HG03095 (cell line): ENCODE measurements around the gene HYAL2.
"Not testable (repeated sequence)": the region's sequence is repeated elsewhere in the genome, so short reads cannot be mapped to it uniquely, and the experiment has no call there.

ENCODE experiments used
- ATAC-seq: cut with Tn5 transposase; IDR thresholded peaks from one replicate; pipeline ENCODE4 v1.9.1; 2021; ENCODE audit warnings: moderate library complexity; ENCODE audit not compliant: unreplicated experiment

The HYAL2 gene

DNA sequence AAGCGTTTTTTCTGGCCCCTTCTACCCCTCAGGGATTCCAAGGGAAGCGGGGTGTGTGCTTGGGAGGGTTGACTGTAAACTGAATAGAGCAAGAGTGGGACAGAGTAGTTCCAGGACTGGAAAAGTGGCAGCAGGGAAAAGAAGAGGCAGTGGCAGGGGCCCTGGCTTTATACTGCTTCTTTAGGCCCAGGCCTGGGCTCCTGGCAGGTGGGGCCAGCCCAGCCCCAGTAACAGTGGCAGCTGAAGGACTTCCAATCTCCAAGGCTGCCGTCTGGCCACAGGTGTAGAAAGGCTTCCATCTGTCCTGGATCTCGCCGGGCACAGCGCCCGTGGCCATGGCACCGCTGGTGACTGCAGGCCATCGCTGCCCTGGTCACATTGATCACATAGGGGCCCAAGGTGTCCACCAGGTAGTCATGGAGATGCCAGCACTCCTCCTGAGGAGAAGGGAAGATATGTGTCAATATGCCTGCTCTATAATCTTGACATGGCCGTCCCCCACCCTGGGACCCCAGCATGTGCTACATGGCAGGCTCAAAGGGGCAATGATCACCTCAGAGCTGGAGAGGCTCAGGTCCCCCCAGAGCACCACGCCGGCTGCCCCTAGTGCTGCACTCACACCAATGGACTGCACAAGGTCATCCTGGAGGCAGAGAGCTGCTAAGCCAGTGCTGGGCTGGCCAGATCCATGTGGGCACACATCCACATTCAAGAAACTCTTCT, 29.3 kb downstream of the HYAL2 start:
- no peak for ATAC-seq

DNA sequence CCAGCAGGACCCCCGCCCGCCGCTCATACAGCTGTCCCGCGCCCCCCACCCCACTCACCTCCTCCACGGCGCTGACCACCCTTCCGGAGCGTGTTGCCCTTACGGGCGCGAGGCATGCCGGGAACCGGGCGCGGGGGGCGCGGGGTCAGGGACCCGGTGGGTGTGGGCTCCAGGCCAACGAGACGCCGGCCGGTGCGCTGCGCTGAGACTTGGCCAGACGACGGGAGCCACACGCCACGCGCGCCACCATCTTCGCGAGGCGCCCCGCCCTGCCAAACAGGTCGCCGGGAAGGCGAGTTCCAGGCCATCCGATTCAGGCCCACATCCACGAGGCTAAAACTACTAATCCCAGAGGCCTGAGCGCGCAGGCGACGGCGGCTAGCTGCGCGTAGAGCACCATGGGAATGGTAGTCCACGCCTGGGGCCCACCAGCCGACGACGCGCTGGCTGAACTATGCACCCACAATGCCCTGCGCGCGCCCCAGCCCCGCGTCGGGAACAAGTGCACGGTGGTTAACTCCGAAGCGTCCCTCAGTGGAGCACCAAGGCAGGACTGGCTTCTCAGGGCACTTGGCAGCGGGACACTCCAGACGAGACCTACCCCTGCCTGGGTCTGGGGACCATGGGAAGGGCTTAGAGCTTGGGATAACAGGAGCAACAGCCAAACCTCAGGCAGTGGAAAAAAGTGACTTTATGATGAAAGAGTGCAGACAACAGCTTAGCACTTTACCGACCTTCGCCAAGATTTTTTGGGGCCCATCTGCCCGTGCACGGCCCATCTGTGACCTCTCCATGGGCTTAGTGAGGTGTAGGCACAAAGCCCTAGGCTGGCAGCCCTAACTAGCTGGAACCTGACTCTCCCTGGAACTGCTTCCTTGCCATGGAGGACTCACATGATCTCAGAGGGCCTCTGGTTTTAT, 30.1 kb downstream of the HYAL2 start, which contains the start of gene IFRD2:
TSS of gene IFRD2 (minus strand) at position 271 of the 920 bp plus-strand sequence. CDS start at position 116, 155 bp downstream.
- peak; percentile 85 for ATAC-seq

DNA sequence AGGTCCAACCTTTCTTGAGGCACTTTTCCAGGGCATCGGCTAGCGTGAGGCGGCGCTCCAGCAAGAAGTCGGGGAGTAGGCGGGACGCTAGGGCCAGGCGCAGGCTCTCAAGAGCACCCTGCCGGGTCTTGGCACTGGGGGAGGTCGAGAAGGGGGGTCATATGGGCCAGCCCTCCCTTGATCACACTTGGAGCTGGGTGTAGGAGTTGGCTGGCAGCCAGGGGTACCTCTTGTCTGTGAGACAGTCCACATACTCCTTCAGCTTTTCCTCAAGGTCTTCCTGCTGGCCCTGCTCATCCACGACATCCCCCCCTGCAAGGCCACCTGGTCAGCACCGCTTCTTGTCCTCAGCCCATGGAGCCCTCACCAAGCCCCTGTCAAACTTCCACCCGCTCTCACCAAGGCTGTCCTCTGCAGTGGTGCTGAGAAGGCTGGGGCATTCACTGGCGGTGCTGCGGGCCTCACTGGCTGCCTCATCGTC, 32.3 kb downstream of the HYAL2 start:
- ATAC-seq: no peak

DNA sequence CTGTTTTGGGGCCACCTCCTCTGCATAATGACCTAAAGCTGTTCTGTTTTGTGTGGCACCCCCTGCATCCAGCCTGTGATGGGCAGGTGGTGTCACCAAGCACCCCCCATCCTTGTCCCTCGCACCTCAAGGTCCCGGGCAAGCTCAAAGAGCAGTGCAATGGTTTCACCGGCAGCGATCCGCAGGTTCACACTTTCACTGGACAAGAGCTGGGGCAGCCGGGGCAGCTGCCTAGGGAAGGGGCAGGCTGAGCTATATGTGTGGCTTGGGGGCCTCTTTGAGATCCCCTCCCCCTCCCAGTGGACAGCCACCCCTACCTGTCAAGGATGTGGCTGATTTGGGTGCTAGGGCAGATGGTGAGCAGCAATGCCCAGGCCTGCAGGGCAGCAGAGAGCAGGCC, 33.4 kb downstream of the HYAL2 start:
- ATAC-seq: no peak

DNA sequence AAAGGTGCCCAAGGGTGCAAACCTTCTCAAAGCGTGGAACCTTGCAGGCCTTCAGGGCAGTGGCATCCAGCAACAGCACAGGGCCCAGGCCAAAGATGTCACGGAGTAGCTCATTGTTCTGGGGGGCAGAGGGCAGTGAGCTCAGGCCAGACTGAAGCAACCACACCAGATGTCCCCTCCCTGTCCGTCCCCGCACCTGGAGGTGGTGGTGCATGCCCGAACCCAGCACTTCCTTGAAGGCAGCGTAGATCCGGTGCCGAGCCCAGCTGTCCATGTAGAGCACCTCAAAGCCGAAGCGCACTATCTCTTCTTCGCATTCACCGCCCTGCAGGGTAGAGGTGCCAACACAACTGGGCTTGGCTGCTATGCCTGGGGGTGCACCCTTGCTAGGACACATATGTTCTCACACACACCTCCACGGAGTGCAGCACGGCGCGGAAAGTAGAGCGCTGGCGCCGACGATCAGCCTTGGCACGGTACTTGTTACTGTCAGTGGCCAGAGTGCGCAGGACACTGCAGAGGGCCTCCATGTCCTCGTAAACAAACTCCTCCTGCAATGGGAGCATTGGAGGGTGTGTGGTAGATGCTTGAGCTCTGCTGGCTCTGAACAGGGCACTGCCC, 34.0 kb downstream of the HYAL2 start:
- ATAC-seq: no peak

DNA sequence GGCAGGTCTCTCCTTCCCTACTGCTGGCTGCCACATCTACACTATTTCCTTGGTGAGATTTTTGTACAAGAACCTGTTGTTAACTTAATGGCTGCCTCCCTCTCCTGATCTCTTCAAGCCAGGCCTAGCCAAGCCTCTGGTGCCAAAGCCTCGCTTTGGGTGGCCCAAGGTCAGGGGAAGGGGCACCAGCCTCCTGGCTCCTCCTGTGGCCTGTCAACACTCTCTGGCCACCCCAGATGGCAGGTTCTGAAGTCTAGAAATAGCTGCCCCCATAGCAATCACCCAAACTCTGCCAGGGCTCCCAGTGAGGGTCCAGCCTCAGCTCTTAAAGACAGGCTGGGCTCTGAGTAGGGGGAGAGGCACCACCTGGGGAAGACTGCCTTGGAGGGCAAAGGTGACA, 35.3 kb downstream of the HYAL2 start:
- no peak for ATAC-seq

DNA sequence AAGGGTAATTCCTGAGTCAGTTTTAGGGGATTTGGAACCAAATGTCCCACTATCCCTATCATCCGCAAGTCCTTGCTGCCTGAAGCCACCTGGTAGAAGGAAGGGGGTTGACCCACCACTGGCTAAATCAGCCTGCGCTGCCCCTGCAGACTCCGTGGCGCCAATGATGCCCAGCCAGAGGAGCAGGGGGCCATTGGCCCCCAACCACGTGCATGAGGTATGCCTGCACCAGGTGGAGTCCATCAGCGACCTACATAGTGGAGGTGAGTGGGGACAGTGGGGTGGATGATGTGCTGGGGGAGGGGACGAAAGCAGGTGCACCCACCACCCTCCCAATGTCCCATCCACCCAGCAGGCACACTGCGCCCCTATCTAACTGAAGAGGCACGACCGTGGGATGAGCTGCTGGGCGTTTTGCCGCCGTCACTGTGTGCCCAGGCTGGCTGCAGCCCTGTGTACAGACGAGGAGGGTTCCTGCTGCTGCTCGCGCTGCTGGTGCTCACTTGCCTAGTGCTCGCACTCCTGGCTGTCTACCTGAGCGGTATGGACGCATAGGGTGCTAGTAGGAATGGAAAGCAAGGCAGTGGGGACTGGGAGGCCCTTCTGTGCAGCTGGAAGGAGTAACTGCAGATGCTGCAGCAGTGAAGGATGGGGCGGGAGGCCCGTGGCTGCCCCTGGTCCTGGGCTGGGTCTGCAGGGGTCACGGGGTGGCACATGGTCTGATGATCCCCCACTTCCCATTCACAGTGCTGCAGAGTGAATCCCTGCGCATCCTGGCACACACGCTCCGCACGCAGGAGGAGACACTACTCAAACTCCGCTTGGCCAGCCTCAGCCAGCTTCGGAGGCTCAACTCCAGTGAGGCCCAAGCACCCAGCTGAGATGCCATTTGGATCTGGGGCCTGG, 36.0 kb downstream of the HYAL2 start:
- no peak for ATAC-seq

DNA sequence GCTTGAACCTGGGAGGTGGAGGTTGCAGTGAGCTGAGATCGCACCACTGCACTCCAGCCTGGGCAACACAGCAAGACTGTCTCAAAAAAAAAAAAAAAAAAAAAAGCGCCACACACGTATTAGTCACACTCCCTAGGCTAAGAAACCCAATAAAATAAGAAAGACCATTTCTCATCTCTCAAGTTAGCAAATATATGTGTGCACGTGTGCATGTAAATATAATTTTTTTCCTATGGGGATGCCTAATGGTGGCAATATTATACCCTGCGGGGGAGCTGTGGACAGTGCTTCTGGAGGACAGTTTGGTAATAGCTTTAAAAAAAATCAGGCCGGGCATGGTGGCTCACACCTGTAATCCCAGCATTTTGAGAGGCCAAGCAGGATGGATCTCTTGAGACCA, 38.4 kb downstream of the HYAL2 start:
- not testable (repeated sequence) for ATAC-seq

DNA sequence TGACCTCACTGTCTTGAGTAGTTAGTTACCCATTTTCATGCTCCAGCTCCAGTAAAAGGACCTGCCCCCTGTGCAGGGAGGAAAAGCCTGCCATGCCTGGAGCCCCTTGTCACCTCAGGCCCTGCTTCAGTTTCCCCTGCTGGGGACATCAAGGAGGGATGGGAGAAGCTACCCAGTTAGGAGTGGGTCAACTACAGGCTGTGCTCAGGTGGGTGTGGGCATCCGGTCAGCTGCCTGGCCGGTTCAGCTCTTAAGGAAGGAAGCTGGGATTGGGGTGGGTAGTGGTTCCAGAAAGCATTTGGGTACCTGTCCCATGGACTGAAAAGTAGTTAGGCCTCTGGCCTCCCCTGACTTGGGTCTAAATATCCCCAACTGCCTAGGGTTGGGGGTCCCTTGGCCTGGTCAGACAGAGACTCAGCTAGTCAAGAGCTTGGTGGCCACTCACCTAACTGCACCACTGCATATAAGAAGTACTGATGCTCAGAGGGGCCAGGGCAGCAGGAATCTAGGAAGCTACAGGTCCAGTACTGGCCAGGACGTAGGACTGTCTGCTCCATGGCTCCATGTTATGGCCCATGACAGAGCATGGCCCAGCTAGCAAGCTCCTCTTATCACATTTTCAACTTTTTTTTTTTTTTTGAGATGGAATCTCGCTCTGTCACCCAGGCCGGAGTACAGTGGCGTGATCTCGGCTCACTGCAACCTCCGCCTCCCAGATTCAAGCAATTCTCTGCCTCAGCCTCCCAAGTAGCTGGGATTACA, 43.1 kb downstream of the HYAL2 start:
- no peak for ATAC-seq

DNA sequence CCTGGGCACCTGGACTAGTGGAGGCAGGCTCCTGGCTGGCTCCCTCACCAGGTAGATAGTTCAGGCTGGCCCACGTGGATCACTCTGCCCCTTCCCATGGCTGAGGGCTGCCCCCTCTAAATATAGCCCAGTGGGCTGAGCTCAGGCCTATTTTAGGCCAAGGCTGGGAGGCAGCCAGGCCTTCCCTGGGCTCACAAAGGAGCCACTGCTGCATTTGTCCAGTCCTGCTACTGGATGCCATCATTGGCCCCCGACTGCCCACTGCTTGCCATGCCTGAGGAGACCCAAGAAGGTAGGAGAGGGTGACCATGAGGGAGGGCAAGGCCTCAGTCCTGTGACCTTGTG, 43.7 kb downstream of the HYAL2 start, which contains the start of gene LSMEM2:
TSS of gene LSMEM2 (plus strand) at position 208 of the 345 bp plus-strand sequence. CDS start at position 235, 27 bp downstream.
- no peak for ATAC-seq

DNA sequence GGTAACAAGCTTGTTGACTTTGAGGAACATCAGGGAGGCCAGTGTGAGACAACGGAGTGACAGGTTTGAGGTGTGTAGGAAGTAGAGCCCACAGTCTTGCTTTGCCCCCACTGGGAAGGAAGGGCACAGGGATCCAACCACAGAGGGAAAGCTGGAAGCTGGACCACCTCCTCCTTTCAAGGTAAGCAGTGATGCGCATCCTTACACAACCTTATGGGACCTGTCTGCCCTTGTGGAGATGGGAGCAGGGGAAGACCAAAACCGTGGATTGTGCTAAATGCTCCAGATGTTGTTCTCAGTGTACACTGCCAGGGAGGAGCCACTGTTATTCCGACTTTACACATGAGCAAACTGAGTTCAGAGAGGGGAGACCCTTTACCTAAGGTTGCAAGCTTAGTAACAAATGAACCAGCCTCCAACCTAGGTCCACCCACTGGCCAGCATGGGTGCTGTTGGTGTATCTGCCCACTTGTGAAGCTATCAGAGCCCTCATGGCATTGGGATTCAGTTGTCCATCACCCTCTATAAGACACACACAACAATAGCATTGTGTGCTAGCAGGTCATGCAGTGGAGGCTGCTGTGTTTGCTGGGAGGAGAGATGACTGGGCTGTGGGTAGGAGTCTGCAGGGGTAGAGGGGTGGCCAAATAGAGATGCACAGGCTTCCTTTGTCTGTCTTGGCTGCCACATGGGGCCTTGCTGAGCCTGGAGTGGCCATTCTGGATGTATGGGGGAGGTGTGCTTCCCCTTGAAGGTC, 44.2 kb downstream of the HYAL2 start:
- no peak for ATAC-seq

DNA sequence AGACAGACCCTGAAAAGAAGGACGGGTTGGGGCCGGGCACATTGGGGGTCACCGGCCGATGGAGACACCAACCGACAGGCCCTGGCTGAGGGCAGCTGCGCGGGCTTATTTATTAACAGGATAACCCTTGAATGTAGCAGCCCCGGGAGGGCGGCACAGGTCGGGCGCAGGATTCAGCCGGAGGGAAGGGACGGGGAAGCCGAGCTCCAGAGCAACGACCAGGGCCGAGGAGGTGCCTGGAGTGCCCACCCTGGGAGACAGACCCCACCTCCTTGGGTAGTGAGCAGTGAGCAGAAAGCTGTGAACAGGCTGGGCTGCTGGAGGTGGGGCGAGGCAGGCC, 45.8 kb downstream of the HYAL2 start:
- ATAC-seq: no peak

DNA sequence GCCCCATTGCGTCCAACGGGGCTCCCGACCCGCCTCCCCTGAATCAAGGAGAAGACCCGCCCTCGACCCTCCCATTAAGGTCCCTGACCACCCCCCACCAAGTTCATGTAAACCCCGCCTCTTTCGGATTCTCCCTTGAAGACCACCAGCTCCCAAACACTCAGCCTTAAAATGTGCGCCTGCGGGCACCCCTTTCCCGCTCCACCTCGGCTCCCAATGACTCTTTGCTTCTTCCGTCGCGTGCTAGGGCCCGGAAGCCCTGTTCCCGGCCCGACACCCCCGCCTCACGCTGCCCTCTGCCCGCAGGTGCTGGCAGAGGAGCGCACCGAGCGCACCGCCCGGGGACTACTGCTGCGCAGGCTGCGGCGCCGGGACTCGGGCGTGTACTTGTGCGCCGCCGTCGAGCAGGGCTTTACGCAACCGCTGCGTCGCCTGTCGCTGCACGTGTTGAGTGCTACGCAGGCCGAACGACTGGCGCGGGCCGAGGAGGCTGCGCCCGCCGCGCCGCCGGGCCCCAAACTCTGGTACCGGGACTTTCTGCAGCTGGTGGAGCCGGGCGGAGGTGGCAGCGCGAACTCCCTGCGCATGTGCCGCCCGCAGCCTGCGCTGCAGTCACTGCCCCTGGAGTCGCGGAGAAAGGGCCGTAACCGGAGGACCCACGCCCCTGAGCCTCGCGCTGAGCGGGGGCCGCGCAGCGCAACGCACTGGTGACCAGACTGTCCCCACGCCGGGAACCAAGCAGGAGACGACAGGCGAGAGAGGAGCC, 46.4 kb downstream of the HYAL2 start:
- no peak for ATAC-seq

DNA sequence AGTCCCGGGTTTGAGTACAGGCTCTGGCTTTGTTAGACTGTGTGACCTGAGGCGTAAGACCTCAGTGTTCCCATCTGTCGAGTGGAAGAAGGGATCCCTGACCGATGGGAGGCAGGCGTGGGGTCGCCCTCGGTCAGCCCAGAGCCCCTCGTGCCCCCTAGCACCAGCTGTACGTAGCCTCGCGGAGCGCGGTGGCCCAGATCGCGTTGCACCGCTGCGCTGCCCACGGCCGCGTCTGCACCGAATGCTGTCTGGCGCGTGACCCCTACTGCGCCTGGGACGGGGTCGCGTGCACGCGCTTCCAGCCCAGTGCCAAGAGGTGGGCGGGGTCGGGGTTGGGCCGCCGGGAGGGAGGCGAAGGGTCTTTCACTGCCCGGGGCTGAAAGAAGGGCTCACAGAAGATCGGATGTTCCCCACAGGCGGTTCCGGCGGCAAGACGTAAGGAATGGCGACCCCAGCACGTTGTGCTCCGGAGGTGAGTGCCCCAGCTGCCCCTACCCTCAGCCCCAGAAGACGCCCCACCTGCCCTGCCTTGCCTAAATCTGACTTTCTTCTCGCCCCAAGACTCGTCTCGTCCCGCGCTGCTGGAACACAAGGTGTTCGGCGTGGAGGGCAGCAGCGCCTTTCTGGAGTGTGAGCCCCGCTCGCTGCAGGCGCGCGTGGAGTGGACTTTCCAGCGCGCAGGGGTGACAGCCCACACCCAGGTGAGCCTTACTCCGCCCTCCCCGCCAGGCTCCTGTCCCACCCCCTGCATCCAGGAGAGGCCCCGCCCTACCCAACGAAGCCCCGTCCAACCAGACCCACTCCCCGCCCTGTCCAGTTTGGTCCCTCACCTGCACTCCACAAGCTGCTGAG, 47.2 kb downstream of the HYAL2 start:
- no peak for ATAC-seq

DNA sequence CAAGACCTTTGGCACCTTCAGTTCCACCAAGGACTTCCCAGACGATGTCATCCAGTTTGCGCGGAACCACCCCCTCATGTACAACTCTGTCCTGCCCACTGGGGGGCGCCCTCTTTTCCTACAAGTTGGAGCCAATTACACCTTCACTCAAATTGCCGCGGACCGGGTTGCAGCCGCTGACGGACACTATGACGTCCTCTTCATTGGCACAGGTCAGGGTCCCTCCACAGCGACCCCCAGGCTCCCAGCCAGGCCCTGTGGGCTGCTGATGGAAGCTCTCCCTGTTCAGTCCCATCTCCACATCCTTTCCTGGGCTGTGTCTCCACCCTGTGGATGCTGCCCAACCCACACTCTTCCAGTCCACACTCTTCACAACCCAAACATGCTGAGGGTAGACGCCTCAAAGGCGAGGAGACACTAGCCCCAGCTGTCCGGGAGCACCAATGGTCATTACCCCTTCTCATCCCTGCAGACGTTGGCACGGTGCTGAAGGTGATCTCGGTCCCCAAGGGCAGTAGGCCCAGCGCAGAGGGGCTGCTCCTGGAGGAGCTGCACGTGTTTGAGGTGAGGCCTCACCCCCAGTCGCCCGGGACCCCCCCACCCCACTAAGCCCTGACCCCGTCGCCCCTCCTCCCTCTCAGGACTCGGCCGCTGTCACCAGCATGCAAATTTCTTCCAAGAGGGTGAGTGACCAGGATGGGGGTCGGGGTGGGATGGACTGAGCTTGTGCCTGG, 48.0 kb downstream of the HYAL2 start:
- ATAC-seq: no peak

DNA sequence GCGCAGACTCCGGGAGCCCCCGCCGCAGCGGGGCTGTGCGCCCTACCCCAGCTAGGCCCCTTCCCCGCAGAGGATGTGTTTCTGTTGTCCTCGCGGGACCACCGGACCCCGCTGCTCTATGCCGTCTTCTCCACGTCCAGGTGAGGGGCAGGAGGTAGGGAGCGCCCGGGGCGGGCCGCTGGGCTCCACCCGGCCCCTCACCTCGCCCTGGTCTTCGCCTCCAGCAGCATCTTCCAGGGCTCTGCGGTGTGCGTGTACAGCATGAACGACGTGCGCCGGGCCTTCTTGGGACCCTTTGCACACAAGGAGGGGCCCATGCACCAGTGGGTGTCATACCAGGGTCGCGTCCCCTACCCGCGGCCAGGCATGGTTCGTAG, 48.9 kb downstream of the HYAL2 start:
- no peak for ATAC-seq
